ENCODE results near the gene LOXL1. TPM values are rescaled to one million over a fixed set of nuclear protein-coding genes. Genes with fewer than 3 reads are reported as not detected.

LOXL1 gene
- total RNA-seq, 2 donors from 2014 or later, result 8.6 to 14.5 TPM

- Histone ChIP-seq H3K4me3 (peak within 1 kb of the TSS; percentile 59 to 68), H3K4me1 (peaks cover 58% of the 10 kb centered on the region), H3K9me3 (no peaks in the 10 kb centered on the region), H3K27me3 (no peaks in the 10 kb centered on the region), H3K36me3 (replicated peaks in 1 of 2; ENCODE audit: insufficient read depth in 1 of 2, low read depth in 2 of 2) (no peaks in the 10 kb centered on the region), H3K27ac (peak within 1 kb of the TSS; percentile 66 to 87 (median 80))
- ATAC-seq (peak; percentile 84), DNase-seq (peak; percentile 95 to 98 (median 97))
- peak; percentile 10 to 64 (median 56) for TF ChIP-seq POLR2A (IDR thresholded peaks at IDR 0.05)
- peak in 1 of 7 experiments; percentile 23 for TF ChIP-seq CTCF (IDR thresholded peaks at IDR 0.05)
- intact Hi-C loops (cut with DNase I), result no loop called here
- 0% methylated on average over 19 to 26 of the region's 27 CpGs for WGBS, 2 donors
Measured at GRCh38 chr15:73994413-73994883, 68.2 kb downstream of the LOXL1 start, which contains the start of gene PML. TSS of gene PML (plus strand) at chr15:73994716. CDS start at chr15:73994813, 97 bp downstream.

GRCh38 chr15:73994912-73995622 is 68.8 kb downstream of the LOXL1 start:
- no peaks in the 10 kb centered on the region for H3K36me3 ChIP-seq (replicated peaks in 1 of 2; ENCODE audit: insufficient read depth in 1 of 2, low read depth in 2 of 2)
- H3K27me3 ChIP-seq, result no peaks in the 10 kb centered on the region
- H3K4me1 ChIP-seq, result peaks cover 52% of the 10 kb centered on the region
- 1 to 3% methylated on average over 17 to 18 of the region's 18 CpGs for WGBS, 2 donors
- H3K27ac ChIP-seq, result peak overlapping the region; percentile 66 to 87 (median 80)
- DNase-seq (peak in 1 of 4 donors; percentile 35), ATAC-seq (no peak)
- no peaks in the 10 kb centered on the region for H3K9me3 ChIP-seq
- peak overlapping the region; percentile 59 to 68 for H3K4me3 ChIP-seq
- intact Hi-C loops (cut with DNase I), result no loop called here
- TF ChIP-seq CTCF (IDR thresholded peaks at IDR 0.05) (no peak), POLR2A (IDR thresholded peaks at IDR 0.05) (peak in 1 of 3 donors; percentile 0)

GRCh38 chr15:73996267-73996666 is 70.0 kb downstream of the LOXL1 start:
- H3K4me1 ChIP-seq, result peaks cover 42% of the 10 kb centered on the region
- H3K4me3 ChIP-seq, result no peak overlapping the region
- H3K27ac ChIP-seq, result peak overlapping the region in 1 of 4 donors; percentile 87
- TF ChIP-seq CTCF (IDR thresholded peaks at IDR 0.05) (no peak), POLR2A (IDR thresholded peaks at IDR 0.05) (no peak)
- WGBS, 2 donors, result 57 to 64% methylated on average over 2 of the region's 2 CpGs
- intact Hi-C loops (cut with DNase I), result no loop called here
- no peaks in the 10 kb centered on the region for H3K9me3 ChIP-seq
- H3K27me3 ChIP-seq, result no peaks in the 10 kb centered on the region
- DNase-seq, result no peak
- no peak for ATAC-seq
- no peaks in the 10 kb centered on the region for H3K36me3 ChIP-seq (replicated peaks in 1 of 2; ENCODE audit: insufficient read depth in 1 of 2, low read depth in 2 of 2)

GRCh38 chr15:73996939-73997338 is 70.7 kb downstream of the LOXL1 start:
- no peak overlapping the region for H3K4me3 ChIP-seq
- H3K27ac ChIP-seq, result peak overlapping the region in 1 of 4 donors; percentile 37
- 64 to 67% methylated on average over 5 of the region's 5 CpGs for WGBS, 2 donors
- H3K36me3 ChIP-seq (replicated peaks in 1 of 2; ENCODE audit: insufficient read depth in 1 of 2, low read depth in 2 of 2), result no peaks in the 10 kb centered on the region
- H3K9me3 ChIP-seq, result no peaks in the 10 kb centered on the region
- H3K4me1 ChIP-seq, result peaks cover 37% of the 10 kb centered on the region
- intact Hi-C loops (cut with DNase I), result no loop called here
- no peaks in the 10 kb centered on the region for H3K27me3 ChIP-seq
- ATAC-seq (no peak), DNase-seq (no peak)
- TF ChIP-seq CTCF (IDR thresholded peaks at IDR 0.05) (no peak), POLR2A (IDR thresholded peaks at IDR 0.05) (no peak)

All from body of pancreas (tissue), 4 donors.